Fibroblast of lung (primary cell): ENCODE measurements around the gene SENP7.

Experiments
- EZH2 ChIP-seq: IDR thresholded peaks from 2 replicates; pipeline ENCODE4 v1.5.1; 2012; ENCODE audit warnings: low read length, control low read depth, mild to moderate bottlenecking; ENCODE audit errors: missing control alignments
- TF ChIP-seq, protein P1 (sequence below), 2 donors: IDR thresholded peaks in 1 of 2; conservative IDR thresholded peaks in 1 of 2; 1 replicate in 1 of 2; 2 replicates in 1 of 2; pipeline ENCODE4 v1.5.1; 2011 to 2012; ENCODE audit warnings: low read length in 2 of 2, control low read depth in 1 of 2, inconsistent platforms in 1 of 2, low read depth in 1 of 2, mild to moderate bottlenecking in 1 of 2

DNA sequence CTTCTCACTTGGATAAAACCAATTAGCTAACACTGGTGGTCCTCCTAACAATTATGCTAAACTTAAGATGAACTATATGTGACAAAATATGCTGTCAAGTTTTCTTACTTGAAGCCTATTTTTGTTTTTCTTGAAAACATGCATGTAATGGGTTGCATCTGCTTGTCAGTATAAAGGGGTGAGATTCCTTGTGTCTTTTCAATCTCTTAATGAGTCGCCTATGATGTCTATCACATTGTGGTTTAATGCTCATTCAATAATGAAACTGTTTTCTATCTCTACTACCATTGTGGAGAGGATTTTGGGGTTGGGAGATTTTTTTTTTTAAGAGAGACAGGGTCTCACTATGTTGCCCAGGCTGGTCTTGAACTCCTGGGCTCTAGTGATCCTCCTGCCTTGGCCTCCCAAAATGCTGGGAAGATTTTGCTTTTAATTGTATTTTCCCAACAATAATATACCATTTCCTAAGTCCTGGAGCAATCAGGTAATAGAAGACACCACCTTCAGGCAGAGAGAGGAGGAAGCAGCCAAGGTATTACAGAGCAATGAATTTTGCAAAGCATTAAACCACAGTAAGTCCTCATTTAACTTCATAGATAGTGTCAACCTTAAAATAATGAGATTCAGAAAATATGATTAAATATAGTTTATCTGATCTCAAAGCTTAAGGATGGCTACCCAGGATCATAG, 31.3 kb upstream of the SENP7 start:
- TF ChIP-seq, protein P1, sequence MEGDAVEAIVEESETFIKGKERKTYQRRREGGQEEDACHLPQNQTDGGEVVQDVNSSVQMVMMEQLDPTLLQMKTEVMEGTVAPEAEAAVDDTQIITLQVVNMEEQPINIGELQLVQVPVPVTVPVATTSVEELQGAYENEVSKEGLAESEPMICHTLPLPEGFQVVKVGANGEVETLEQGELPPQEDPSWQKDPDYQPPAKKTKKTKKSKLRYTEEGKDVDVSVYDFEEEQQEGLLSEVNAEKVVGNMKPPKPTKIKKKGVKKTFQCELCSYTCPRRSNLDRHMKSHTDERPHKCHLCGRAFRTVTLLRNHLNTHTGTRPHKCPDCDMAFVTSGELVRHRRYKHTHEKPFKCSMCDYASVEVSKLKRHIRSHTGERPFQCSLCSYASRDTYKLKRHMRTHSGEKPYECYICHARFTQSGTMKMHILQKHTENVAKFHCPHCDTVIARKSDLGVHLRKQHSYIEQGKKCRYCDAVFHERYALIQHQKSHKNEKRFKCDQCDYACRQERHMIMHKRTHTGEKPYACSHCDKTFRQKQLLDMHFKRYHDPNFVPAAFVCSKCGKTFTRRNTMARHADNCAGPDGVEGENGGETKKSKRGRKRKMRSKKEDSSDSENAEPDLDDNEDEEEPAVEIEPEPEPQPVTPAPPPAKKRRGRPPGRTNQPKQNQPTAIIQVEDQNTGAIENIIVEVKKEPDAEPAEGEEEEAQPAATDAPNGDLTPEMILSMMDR (conservative IDR thresholded peaks at IDR 0.05 in 1 of 2, IDR thresholded peaks at IDR 0.05 in 1 of 2; ENCODE audit: low read depth in 1 of 2, low read length in 2 of 2), result peak in 1 of 2 donors; percentile 4
- no peak for TF ChIP-seq EZH2
